Measurements from ENCODE around the gene TXN2. TPM values are rescaled to one million over a fixed set of nuclear protein-coding genes. Genes with fewer than 3 reads are reported as not detected.

The TXN2 gene
- total RNA-seq, 1 experiment from 2014 or later = 95.1 TPM

DNA sequence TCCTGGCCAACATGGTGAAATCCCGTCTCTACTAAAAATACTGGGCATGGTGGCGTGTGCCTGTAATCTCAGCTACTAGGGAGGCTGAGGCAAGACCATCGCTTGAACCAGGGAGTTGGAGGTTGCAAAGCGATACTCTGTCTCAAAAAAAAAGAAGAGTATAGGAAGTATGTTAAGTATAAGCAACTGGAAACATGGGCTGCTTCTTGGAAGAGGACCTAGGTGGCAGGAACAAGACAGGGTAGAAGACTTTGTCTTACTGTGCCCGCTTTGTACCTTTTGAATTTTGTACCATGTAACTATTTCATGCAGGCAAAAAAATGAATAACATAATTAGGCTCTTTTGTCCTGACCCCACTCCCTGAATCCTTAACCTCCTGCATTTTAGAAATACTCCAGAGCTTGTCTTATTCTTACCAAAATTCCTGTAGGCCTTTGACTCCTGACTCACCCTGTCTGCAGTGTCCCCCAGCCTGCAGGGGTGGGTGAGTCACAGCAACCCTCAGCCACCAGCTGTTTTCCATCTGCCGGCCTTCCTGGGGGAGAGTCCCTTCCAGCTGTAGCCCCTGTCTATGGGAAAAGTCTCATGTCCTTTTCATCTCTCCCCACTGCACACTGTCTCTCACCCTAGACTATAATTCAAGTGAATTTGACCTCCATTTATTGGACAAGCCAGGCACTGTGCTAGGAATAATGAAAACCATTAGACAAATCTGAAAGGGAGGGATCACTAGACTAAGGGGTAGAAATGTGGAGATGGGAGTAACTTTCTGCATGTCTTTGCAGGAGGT is 41.8 kb downstream of the TXN2 start:
- no peaks in the 10 kb centered on the region for H3K36me3 ChIP-seq (ENCODE audit: low read depth)
- intact Hi-C loops (cut with micrococcal nuclease; ENCODE audit: unreplicated experiment) = no loop called here
- peak overlapping the region; percentile 2 for H3K27ac ChIP-seq
- ChIA-PET POLR2A (ENCODE audit: unreplicated experiment) (interaction anchor here (0.6 to 1.0 kb wide), 4 partner anchors 12 to 100 kb away, joined by 3 to 11 read pairs (median 5); no protein-coding TSS in a partner anchor), CTCF (no interaction called here)
- no peaks in the 10 kb centered on the region for H3K9me3 ChIP-seq (ENCODE audit: insufficient read depth, low read depth)
- peaks cover 42% of the 10 kb centered on the region for H3K4me1 ChIP-seq (replicated peaks; ENCODE audit: insufficient read depth)
- no TSS peak for BruUV-seq (replicated peaks)
- peak overlapping the region; percentile 23 for H3K4me2 ChIP-seq
- TF ChIP-seq, protein P1, sequence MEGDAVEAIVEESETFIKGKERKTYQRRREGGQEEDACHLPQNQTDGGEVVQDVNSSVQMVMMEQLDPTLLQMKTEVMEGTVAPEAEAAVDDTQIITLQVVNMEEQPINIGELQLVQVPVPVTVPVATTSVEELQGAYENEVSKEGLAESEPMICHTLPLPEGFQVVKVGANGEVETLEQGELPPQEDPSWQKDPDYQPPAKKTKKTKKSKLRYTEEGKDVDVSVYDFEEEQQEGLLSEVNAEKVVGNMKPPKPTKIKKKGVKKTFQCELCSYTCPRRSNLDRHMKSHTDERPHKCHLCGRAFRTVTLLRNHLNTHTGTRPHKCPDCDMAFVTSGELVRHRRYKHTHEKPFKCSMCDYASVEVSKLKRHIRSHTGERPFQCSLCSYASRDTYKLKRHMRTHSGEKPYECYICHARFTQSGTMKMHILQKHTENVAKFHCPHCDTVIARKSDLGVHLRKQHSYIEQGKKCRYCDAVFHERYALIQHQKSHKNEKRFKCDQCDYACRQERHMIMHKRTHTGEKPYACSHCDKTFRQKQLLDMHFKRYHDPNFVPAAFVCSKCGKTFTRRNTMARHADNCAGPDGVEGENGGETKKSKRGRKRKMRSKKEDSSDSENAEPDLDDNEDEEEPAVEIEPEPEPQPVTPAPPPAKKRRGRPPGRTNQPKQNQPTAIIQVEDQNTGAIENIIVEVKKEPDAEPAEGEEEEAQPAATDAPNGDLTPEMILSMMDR (conservative IDR thresholded peaks at IDR 0.05) = no peak
- TF ChIP-seq EZH2 (IDR thresholded peaks at IDR 0.05; ENCODE audit: low read depth) = no peak
- no peaks in the 10 kb centered on the region for H3K9me2 ChIP-seq (ENCODE audit: insufficient read depth)
- no peak overlapping the region for H2AFZ ChIP-seq
- peak; percentile 58 to 78 for DNase-seq
- H3K27me3 ChIP-seq (ENCODE audit: insufficient read depth, low read depth) = no peaks in the 10 kb centered on the region
- H4K20me1 ChIP-seq (ENCODE audit: insufficient read depth) = no peaks in the 10 kb centered on the region
- no peak overlapping the region for H3K4me3 ChIP-seq
- H3K79me2 ChIP-seq (ENCODE audit: low read depth) = no peaks in the 10 kb centered on the region
- H3F3A ChIP-seq (ENCODE audit: insufficient read depth, low read depth) = peaks cover 47% of the 10 kb centered on the region; the same call in 1 of the 2 replicates

DNA sequence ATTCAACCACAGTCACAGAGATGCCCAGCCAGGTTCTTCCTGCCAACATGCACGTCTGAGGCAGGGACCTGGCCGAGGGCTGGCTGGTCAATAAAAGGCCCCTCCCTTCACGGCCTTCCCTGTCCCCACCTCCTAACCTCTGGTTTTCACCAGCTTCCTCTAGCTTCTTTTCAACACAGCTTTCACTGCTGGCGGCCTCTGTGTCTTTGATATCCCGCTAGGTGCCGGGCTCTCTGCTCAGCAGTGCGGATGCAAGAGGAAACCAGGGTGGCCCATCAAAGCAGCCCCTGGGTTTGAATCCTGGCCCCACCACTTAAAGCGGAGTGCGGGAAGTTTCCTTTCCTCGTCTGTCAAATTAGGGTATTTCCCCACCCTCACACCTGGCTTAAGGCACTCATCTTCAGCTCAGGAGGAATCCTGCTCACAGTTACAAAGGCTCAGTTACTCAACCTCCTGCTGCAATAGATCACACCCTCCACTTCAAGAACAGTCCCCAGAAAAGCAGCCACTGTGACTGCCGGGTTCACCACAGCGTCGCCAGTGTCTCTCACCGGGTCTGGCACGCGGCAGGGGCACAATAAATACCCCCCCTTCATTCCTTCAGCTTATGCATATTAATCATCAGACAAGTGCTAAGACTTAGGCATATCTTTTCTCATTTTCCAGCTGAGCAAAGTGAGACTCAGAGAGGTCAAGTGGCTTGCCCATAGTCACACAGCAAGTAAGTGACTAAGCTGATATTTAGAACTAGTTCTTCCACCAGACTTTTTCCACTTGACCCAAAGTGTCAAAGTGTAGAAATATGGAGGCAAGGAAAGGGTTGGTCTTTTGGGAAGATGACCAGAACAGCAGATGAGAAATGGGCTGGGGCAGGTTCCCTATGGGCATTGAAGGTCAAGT is 45.7 kb downstream of the TXN2 start:
- intact Hi-C loops (cut with micrococcal nuclease; ENCODE audit: unreplicated experiment) = no loop called here
- H2AFZ ChIP-seq = no peak overlapping the region

More for the DNA sequence above, 45.7 kb downstream of the TXN2 start:
- ChIA-PET POLR2A (ENCODE audit: unreplicated experiment) (interaction anchor here (0.6 to 0.7 kb wide), 4 partner anchors 9 to 48 kb away, joined by 3 to 4 read pairs (median 3); partner anchors contain the start of gene MYH9), CTCF (interaction anchor here (0.6 kb wide), 1 partner anchor 27 kb away, joined by 6 read pairs; no protein-coding TSS in a partner anchor)
- no peak overlapping the region for H3K4me3 ChIP-seq
- H3K4me1 ChIP-seq (replicated peaks; ENCODE audit: insufficient read depth) = peaks cover 66% of the 10 kb centered on the region
- TF ChIP-seq, protein P1 (conservative IDR thresholded peaks at IDR 0.05) = no peak
- TF ChIP-seq EZH2 (IDR thresholded peaks at IDR 0.05; ENCODE audit: low read depth) = no peak
- no peaks in the 10 kb centered on the region for H4K20me1 ChIP-seq (ENCODE audit: insufficient read depth)
- no peaks in the 10 kb centered on the region for H3K27me3 ChIP-seq (ENCODE audit: insufficient read depth, low read depth)
- H3F3A ChIP-seq (ENCODE audit: insufficient read depth, low read depth) = peaks cover 47% of the 10 kb centered on the region; the same call in 1 of the 2 replicates
- no TSS peak for BruUV-seq (replicated peaks)
- DNase-seq = peak; percentile 56 to 70
- peak overlapping the region; percentile 24 for H3K4me2 ChIP-seq
- no peaks in the 10 kb centered on the region for H3K36me3 ChIP-seq (ENCODE audit: low read depth)
- no peaks in the 10 kb centered on the region for H3K9me2 ChIP-seq (ENCODE audit: insufficient read depth)
- no peak overlapping the region for H3K27ac ChIP-seq
- H3K9me3 ChIP-seq (ENCODE audit: insufficient read depth, low read depth) = no peaks in the 10 kb centered on the region
- no peaks in the 10 kb centered on the region for H3K79me2 ChIP-seq (ENCODE audit: low read depth)
